Adrenal gland (tissue), 5 donors: Measurements from ENCODE around the gene EPDR1.

Experiments
- POLR2A ChIP-seq, 2 donors: fragments of 450-650 bp; IDR thresholded peaks; one replicate each; pipeline ENCODE4 v1.6.1; 2017; ENCODE audit warnings: antibody characterized with exemption in 2 of 2, mild to moderate bottlenecking in 2 of 2, moderate library complexity in 1 of 2
- TF ChIP-seq, protein P1 (sequence below), 6 experiments: fragments of 450-650 bp in 4 of 6; fragments of 200-600 bp in 2 of 6; sonication (generic) in 1 of 6; IDR thresholded peaks; 1 replicate in 5 of 6; 2 replicates in 1 of 6; pipeline versions ENCODE4 v1.5.1 to v1.8.0; 2016 to 2021; ENCODE audit warnings: antibody characterized with exemption in 6 of 6, mild to moderate bottlenecking in 2 of 6, moderate library complexity in 1 of 6
- donor health status: DM: no; HTN: no; CAD: no.

DNA sequence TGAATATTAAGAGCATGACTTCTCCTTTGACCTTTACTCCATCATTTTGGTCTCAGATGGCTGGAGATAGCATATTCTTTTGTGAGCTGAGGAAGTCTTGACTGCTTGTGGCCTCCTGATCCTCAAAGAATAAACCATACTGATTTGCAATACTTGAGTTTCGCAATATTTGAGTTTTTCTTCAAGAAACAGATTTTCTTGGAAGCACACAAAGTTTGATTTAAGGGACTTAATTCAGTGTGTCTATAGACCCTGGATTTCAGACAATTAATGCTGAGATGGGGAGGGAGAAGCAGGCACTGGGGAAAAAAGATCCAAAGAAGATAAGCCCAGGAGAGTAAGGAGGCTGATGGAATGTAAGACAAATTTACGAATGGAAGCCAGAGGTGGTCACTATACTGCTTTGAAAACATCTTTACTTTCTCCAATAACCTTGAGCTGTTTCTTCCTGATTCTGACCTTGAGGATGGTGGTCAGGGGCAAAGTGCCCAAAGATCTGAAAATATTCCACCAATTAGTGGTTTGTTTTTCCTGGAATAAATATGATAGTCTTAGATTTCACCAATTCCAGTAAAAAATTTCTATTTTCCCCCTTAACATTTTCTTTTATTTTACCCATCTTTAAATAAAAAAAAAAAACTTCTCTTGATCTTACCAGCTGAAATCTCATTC is 7.5 kb downstream of the EPDR1 start:
- TF ChIP-seq, protein P1, sequence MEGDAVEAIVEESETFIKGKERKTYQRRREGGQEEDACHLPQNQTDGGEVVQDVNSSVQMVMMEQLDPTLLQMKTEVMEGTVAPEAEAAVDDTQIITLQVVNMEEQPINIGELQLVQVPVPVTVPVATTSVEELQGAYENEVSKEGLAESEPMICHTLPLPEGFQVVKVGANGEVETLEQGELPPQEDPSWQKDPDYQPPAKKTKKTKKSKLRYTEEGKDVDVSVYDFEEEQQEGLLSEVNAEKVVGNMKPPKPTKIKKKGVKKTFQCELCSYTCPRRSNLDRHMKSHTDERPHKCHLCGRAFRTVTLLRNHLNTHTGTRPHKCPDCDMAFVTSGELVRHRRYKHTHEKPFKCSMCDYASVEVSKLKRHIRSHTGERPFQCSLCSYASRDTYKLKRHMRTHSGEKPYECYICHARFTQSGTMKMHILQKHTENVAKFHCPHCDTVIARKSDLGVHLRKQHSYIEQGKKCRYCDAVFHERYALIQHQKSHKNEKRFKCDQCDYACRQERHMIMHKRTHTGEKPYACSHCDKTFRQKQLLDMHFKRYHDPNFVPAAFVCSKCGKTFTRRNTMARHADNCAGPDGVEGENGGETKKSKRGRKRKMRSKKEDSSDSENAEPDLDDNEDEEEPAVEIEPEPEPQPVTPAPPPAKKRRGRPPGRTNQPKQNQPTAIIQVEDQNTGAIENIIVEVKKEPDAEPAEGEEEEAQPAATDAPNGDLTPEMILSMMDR (IDR thresholded peaks at IDR 0.05), result no peak
- no peak for TF ChIP-seq POLR2A (IDR thresholded peaks at IDR 0.05)
